ENCODE data around the gene XXYLT1.
"Not testable (repeated sequence)": the region's sequence is repeated elsewhere in the genome, so short reads cannot be mapped to it uniquely, and the experiment has no call there.

XXYLT1 gene

DNA sequence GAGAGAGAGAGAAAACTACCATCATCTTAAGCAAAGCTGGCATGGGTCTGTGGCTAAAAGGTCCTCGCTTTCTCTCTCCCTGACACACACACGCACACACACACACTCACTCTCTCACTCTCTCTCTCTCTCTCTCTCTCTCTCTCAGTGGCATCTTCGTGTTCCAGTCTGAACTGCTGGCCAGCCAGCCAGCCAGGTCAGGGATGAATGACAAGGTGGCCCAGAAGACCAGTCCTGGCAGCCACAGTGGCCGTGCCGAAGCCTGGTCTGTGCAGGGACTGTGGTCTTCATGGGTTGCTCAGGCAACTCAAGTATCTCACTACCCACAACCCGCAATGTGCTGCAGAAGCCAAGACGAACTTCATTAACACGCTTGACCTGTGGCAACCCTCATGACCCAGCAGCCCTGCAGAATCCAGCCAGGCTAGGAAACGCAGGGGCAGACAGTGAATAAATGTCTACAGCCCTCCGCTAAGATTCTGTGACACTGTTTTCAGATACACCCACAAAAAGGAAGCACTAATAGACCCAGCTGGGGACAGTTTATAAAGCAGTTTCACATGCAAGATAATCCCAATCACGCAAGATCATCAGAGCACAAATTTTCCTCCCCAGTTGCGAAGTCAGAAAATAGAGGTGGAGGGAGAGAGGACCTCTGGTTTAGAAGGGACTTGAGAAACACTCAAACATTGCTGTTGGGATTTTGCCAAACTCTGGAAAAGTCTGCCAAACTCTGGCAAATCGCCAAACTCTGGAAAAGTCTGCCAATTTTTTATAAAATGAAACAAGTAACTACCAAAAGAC is 66.4 kb downstream of the XXYLT1 start:
- DNase-seq: no peak

DNA sequence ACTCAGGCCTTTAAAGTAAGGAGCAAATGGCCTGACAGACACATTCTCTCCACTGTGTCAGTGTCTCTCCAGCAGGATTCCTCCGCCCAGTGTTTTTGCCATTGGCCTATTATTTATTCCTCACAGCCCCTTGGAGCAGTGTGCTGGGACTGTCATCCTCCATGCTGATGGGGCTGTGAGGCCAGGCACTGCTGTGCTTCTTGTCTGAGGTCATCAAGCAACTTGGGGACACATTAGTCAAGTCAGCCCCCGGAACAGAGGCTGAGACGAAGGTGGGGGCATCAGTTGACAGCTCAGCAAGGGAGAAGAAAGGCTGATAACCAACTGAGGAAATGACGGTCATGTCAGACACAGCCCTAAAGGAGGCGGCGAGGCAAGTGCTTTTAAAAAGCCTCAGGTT is 67.4 kb downstream of the XXYLT1 start:
- DNase-seq: no peak

DNA sequence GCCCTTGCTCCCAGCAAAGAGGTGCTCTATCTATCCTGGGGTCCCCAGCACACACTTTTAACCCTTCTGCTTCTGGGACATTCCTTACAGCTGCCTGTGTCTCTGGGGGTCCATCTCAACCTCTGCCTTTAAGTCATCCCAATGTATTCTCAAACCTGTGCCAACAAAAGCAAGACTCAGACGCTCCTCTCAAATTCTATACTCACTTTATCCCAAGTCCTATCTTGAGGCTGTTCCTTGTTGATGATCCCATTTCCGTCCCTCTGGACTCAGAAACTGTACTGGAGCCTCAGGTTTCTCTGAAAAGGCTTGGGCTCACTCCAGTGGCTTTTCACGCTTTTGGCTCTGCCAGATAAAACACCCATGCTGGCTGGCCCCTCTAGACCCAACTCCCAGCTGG is 69.7 kb downstream of the XXYLT1 start:
- no peak for DNase-seq

DNA sequence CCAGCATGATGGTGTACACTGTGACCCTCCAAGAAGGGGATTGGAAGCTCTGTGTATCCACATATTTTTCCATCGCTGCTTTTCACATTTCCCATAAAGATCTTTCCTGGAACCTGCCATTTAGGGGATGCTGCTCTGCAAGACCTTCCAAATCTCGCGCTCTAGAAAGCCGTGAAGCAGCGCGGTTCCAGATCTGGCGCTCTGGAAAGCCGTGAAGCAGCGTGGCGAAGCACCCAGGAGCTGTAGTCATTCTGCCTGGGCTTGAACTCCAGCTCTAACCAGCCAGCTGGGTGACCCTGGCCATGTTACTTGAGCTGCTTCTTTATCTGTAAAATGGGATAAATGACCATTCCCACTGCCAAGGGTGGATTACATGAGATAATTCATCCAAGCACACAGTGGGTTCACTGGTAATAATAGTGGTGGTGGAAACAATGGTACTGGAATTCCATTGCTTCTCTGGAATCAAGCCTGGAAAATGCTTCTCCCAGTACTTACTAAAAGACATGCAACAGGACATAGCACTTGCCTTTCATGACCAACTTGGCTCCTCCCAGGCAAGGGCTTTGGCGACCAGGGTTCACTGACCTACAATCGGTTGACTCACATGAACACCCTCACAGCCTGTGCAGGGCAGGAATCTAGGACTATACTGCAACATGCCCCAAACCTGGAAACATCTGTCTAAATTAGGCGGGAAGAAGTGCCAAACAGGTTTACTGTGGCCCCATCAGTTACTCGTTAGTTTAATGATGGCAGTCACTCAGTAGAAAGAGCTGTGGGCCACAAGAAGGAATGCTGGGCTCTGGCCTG is 70.7 kb downstream of the XXYLT1 start:
- no peak for DNase-seq

DNA sequence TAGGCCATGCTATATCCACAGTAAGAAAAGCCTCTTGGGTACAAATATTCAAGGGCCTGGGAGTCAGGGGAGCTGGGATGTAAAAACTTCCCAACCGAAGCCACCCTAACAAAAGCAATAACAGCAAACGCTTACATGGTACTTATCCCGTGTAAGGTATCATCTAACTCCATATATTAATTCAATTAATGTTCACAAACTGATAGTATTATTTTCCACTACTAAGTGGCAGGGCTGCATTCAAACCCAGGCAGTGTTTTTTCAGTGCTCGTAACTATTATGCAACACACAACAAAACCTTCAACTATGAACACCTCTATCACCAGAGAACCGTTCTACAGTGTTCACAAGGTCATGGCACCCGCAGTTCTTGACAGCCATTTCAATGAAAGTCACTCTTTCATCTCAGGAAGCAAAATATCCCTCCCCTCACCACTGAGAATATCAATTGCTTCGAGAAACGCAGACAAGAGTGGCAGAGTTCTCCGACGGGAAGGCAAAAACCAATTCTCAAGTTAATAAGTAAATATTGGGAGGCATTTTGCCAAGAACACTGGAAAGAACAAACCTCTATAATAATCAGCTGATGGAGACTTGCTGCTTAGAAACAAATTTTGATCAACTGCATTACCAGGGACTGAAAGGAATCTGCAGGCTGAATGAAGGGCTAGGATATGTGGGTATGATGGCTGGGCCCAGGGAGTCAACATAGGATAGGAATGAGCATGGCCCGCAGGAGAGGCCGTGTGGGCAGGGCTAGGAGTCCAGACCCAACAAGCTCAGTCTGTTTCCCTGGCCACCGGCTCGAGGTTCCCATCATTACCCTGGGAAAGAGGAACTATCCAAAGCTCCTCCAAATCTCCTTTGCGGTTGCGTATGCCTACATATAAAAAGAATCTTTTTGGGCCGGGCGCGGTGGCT is 72.3 kb downstream of the XXYLT1 start:
- no peak for DNase-seq

DNA sequence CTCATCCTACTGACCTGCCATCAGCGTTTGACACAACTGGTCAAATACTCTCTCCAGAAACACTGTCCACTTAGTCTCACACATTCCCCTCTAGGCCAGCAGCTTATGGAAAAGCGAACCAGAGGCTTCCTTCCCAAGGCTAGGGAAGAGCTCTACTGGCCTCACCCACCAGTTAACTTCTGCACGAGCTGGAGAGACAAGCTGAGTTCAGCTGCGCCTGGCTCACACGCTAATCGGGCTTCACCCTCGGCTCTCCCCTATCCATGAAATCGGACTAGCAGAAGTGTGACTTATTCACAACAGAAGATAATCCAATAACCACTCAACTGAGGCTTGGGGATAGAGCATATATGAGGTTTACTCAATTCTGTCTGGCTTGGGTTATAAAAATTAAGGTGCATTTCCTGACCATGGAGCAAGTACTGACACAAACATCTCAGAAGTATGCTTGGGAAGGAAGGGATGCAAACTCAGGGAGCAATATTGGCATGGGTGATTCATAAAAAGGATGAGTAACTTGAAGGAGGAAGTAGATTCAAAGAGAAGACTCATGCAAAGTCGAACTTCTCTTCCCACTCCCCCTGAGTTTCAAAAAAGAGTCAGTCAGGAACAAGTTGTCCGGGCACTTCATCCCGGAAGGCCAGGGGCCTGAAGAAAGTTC is 73.1 kb downstream of the XXYLT1 start:
- no peak for DNase-seq

DNA sequence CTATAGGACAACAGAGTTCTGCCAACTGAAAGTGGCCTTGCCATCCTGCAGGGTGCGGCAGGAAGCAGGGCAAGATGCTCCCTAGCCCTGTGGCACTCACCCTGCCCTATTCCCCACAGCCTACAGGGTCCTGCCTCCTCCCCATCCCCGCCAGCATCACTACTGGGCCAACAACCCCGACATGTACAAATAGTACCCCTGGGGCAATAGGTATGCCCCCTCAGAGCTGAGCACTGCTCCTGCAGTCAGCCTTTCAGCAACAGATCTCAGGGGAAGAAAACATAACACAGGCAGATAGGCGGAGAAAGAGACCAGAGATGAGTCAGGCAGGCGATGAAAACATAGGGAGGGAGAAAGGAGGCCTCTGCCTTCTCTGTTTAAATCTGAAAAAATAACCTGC is 74.7 kb downstream of the XXYLT1 start:
- DNase-seq: no peak

DNA sequence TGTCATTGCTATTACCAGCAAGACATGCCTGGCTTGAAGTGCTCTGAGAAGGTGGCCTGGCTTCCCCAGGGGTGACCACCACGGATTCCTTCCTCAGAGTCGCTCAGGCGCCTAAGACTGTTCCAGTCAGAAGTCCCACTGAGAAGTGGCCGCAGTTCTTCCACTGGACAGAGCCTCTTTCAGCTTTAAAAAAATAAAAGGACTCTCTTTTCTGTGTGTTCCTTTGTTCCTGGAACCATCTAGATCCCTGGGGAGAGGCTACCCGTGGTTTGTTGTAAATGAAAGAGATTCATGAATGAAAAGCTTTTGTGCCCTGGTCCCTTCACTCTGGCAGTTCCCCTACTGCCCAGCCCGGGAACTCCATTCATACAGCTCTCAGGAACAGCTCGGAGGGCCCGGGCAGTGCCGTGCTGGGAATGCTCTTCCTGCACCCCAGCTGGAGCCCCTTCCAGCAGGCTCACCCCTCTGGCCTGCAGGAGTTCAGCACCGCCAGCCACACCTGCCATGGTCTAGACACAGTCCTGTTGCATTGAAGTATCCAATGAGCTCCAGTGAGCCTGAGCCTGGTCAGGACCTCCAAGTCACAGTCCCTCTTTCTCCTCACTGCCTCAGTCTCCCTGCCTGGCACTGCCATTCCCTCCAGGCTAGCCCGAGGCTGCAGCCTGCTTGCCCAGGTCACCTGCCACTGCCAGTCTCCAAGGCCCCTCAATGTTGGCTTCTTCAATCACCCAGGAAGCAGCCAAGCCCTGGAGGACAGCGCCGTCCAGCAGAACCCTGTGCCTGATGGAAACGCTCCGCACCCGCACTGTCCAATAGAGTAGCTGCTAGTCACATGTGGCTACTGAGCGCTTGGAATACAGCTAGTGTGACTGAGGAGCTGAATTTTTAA is 75.4 kb downstream of the XXYLT1 start:
- no peak for DNase-seq

DNA sequence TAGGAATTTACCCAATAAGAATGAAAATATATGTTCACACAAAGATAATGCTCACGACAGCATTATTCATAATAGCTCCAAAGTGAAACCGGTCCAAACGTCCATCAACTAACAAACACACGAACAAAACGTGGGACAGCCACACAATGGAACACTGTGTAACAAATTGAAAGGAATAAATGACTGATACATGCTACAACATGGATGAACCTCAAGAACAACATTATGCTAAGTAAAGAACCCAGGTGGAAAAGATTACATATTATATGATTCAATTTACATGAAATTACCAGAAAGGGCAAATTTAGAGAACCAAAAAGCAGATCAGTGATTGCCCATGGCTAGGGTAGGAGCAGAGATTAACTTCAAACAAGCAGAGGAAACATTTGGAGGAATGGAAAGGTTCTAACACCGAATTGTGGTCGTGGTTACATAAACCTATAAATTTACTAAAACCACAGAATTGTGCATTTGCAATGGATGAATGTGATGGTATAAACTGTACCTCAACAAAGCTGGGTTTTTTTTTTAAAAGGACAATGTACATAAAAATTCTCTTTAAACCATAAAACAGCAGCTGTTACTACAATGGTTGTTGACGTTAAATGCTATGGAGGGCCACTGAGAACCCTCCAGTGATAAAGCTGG is 76.3 kb downstream of the XXYLT1 start:
- DNase-seq: no peak

DNA sequence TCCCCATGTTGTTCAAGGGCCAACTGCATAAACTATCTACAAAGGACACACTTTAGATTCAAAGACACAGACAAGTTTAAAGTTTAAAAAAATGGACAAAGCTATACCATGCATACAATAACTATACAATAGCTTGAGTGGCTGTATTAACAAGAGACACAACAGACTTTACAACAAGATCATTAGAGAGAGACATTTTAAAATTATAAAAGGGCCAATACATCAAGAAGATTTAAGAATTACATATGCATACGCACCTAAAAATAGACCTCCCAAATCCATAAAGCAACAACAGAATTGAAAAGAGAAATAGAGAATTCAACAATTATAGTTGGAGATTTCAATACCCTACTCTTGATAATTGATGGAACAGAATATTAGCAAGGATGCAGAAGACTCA is 79.4 kb downstream of the XXYLT1 start:
- no peak for DNase-seq

DNA sequence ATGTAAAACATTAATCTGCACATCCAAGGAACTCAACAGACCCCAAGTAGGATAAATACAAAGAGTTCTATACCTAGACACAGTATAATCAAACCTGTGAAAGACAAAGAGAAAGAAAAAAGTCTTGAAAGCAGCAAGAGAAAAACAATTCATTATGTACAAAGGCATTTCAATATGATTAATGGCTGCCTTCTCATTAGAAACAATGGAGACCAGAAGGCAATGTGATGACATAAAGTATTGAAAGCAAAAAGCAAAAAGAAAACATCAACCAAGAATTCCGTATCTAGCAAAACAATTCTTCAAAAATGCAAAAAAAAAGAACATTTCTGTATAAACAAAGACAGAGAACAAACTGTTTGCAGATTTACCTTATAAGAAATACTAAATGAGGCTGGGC is 81.1 kb downstream of the XXYLT1 start:
- DNase-seq: no peak

DNA sequence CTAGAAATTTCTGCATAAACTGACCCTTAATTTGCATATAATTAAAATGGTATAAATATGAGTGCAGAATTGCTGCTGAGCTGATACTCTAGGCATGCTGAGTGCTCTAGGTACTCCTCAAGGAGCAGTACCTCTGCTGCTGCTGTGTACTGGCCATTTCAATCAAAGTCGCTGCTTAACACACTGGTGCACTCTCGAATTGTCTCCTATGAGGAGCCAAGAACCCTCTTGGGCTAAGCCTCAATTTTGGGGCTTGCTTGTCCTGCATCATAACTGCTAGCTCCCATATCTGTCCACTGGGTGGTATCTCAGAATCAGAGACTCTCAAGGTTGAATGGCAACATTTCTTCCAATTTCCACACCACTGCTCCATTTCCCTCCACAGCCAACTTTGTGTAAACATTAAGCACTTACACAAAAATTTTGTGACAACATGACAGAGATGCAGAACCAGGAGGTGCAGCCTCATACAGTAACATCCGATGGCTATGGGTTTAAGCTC is 82.5 kb downstream of the XXYLT1 start:
- DNase-seq: no peak

DNA sequence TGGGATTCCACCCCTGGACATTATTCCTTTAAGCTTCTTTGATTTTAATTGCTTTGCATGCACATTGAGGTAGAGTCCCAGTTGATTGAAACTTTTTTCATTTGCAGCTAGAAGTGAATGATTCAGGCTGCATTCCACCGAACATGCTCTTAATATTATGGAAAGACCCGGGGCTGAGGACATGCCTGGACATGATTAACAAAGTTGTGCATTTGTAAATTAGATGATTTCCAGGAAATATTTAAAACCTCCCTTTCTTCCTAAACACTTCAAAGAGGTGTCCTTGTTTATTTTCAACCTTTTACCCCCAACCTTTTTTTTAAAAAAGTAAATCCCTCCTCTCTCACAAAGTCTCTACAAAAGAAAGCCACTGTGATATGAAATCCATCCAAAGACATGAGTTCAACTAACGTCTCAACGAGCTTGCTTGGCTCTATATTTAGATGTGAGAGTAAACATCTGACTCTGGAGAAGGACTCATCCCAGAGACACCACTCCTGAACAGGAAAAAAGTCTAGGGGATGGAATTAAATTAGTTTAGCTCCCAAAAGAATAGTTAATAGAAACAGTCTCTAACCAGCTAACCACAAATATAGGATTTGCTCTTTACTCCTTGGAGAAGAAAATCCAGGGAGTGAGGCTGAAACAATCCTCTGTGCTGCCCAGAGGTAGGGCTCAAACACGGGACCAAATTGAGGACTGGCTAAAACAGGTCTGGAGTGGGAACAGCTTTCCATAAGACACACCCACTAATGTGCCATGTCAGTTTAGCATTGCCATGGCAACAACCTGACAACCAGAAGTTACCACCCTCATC is 83.1 kb downstream of the XXYLT1 start:
- no peak for DNase-seq

DNA sequence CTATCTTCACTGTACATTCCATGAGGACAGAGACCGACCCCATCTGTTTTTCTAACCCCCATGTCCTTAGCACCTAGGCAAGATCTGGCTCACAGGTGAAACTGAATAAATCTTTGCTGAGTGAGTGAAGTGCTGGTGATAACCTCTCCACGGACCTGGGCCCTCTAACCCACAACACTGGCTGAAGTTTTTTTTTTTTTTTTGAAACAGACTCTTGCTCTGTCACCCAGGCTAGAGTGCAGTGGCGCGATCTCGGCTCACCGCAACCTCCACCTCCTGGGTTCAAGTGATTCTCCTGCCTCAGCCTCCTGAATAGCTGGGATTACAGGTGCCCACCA is 84.3 kb downstream of the XXYLT1 start:
- not testable (repeated sequence) for DNase-seq

DNA sequence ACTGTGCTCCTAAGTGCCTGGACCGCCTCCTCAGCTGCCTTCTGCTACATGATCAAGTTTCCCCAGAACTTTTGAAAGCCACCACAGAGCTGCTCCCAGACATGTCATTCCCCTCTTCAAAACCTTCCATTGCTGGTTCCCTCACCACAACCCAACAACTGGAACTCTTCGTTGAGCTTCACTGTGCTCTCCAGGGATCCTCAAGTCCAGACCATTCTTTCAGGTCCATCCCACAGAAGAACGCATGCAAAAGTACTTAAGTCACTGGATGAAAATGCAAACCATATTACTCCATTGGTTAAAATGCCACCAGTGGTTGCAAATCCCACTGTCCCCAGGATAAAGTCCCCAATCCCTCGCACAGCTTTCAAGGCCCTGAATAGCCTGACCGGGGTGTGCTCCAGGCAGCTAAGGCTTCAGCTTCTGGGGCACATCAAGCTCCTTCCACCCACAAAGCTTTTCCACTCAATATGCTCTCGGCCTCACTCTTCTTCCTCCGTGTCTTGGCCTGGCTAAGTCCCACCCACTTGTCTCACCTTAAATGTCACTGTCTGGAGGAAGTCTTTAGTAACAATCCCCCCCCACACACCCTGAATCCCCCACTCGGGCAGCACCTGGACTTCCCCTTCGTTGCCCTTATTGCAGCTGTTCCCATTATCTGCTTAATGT is 84.8 kb downstream of the XXYLT1 start:
- no peak for DNase-seq

DNA sequence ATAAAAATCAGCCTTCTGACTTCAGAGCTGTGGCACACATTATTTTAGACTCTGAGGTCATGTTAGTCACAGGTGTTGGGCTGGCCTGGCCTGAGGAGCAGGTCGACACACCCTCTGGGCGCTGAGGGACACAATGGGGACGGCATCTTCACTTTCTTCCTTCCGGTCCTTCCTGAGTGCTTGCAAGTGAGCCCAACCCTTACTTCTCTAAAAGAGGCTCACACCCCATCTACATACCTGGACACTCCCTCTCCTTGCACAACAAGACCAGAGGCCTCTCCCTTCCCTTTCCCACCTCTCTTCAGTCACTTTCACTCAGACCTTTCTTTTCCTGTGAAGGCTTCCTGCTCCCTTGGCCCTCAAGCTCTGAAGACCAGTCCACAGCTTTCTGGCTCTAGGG is 85.4 kb downstream of the XXYLT1 start:
- DNase-seq: no peak

DNA sequence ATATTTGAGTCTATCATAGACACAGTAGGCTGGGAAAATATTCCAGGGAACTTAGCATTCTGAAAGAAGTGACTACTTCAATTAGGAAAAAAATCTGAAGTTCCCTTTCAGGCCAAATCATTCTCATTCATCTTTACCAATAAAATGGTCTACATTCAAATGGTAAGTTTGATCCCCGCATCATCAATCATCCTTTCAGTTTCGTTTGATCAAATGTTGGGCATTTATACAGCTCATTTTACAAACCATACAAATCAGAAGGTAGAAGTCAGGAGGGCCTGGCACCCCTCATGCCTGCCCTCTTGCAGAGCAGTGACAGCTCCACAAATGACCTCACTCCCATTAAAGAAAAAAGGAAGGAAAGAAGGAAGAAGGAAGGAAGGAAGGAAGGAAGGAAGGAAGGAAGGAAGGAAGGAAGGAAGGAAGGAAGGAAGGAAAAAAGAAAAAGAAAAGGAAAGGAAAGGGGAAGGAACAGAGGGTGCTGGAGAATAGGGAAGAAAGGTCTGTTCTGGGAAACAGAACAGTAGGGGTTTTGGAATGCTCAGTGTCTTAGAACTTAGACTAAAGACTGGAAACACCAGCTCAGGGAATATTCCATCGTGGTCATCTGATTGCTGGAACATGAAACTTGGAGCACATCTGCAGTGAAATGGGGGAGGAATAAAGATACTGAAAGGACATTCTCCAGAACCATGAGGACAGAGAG is 86.1 kb downstream of the XXYLT1 start:
- DNase-seq: no peak

DNA sequence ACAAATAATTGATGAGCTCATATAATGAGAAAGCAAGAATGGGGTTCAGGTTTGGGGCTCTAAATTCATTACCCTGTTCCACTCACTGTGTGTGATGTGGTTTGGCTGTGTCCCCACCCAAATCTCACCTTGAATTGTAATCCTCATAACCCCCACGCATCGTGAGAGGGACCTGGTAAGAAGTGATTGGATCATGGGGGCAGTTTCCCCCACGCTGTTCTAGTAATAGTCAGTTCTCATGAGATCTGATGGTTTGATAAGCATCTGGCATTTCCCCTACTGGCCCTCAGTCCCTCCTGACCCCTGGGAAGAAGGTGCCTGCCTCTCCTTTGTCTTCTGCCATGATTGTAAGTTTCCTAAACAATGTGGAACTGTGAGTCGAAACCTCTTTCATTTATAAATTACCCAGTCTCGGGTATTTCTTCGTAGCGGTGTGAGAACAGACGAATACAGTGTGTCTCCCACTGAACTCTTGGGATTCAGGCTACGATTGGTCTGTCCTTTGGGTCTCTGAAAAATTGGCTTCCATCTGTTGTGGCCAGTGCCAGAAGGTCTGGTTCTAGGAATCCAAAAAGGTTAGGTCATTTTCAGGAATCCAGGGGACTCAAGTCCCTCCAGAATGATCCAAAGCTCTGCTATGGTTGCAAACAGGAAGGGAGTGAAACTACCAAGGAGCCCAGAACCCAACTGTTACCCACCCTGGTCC is 87.7 kb downstream of the XXYLT1 start:
- DNase-seq: no peak

All from activated naive CD4-positive, alpha-beta T cell treated with anti-CD3 and anti-CD28 coated beads, Interleukin-2, amount 50 U/mL, for 16 hours (primary cell).